ENCODE results near the gene PPP4R4. TPM values are rescaled to one million over a fixed set of nuclear protein-coding genes. Genes with fewer than 3 reads are reported as not detected.
A peak's percentile ranks its signal among the peaks of the same experiment; 100 is the strongest.

Gene PPP4R4, protein sequence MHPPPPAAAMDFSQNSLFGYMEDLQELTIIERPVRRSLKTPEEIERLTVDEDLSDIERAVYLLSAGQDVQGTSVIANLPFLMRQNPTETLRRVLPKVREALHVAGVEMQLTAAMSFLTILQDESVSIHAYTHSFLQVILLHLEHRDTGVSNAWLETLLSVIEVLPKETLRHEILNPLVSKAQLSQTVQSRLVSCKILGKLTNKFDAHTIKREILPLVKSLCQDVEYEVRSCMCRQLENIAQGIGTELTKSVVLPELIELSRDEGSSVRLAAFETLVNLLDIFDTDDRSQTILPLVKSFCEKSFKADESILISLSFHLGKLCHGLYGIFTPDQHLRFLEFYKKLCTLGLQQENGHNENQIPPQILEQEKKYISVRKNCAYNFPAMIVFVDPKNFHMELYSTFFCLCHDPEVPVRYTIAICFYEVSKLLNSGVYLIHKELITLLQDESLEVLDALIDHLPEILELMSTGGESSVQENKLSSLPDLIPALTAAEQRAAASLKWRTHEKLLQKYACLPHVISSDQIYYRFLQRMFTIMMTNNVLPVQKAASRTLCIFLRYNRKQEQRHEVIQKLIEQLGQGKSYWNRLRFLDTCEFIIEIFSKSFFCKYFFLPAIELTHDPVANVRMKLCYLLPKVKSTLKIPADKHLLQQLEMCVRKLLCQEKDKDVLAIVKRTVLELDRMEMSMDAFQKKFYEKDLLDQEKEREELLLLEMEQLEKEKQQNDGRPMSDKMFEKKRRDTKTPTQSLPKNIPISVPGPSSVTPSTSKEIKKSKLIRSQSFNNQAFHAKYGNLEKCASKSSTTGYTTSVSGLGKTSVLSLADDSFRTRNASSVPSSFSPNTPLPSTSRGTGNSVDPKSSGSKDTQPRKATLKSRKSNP
- total RNA-seq (2022) (0.66 and 0.91 TPM in 2 replicates), Bru-seq, nascent RNA (percentile 38 among the genes with signal in this experiment), BruChase-seq, experiment 1, labeled RNA remaining after a 6-hour chase (percentile 27 among the genes with signal in this experiment), BruChase-seq, experiment 2, labeled RNA remaining after a 2-hour chase (percentile 41 among the genes with signal in this experiment)
- long read RNA-seq, result 0 reads

DNA sequence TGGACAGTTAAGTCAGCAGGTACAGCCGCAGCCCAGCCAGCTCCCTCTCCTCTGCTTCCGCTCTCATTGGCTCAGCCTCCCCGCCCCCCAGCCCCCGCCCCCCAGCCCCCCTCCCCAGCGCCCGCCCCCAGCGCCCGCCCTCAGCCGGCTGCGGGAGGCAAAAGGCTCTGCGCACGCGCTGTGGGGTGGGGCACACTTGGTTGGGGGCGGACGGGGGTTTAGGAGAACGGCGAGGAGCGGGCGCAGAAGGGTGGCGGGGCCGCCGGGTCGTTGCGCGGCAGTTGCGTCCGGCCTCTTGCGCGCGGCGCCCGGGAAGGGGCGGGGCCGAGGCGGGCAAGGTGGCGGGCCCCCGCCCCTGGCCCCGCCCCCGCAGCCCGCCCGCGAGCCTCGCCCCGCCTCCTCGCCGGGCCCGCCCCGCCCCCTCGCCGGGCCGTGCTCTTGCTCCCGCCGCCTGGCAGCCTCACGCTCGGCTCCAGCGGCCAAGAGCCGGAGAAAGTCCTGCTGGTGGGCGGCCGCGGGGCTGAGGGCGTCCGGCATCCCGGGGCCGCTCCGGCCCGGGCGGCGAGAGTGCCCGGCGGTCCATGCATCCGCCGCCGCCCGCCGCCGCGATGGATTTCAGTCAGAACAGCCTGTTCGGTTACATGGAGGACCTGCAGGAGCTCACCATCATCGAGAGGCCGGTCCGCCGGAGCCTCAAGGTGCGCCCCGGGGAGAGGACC lies at the start of gene PPP4R4:
Gene PPP4R4, plus strand, starts transcription at position 438 of the 719 bp plus-strand sequence. Its CDS starts 144 bp downstream, at position 582.
- Mint-ChIP-seq H3K4me3 (ENCODE audit: unreplicated experiment) (peak within 1 kb of the TSS; percentile 69), H3K9me3 (ENCODE audit: unreplicated experiment) (no peaks in the 10 kb centered on the region), H3K27me3 (ENCODE audit: insufficient read depth, unreplicated experiment) (no peaks in the 10 kb centered on the region), H3K27ac (ENCODE audit: low read depth, unreplicated experiment) (no peak within 1 kb of the TSS), H3K36me3 (ENCODE audit: insufficient read depth, unreplicated experiment) (no peaks in the 10 kb centered on the region), H3K4me1 (ENCODE audit: insufficient read depth, unreplicated experiment) (peaks cover 25% of the 10 kb centered on the region)
- BruUV-seq (replicated peaks), result no TSS peak
- intact Hi-C loops (cut with micrococcal nuclease), result no loop called here
- peak; percentile 71 for DNase-seq (ENCODE audit: unreplicated experiment)
- TF ChIP-seq, protein P1, sequence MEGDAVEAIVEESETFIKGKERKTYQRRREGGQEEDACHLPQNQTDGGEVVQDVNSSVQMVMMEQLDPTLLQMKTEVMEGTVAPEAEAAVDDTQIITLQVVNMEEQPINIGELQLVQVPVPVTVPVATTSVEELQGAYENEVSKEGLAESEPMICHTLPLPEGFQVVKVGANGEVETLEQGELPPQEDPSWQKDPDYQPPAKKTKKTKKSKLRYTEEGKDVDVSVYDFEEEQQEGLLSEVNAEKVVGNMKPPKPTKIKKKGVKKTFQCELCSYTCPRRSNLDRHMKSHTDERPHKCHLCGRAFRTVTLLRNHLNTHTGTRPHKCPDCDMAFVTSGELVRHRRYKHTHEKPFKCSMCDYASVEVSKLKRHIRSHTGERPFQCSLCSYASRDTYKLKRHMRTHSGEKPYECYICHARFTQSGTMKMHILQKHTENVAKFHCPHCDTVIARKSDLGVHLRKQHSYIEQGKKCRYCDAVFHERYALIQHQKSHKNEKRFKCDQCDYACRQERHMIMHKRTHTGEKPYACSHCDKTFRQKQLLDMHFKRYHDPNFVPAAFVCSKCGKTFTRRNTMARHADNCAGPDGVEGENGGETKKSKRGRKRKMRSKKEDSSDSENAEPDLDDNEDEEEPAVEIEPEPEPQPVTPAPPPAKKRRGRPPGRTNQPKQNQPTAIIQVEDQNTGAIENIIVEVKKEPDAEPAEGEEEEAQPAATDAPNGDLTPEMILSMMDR (IDR thresholded peaks at IDR 0.05; ENCODE audit: unreplicated experiment), result no peak
- ChIA-PET CTCF (interaction anchor here (0.6 to 2.2 kb wide), 4 partner anchors 38 to 1282 kb away, joined by 3 to 11 read pairs (median 3); no protein-coding TSS in a partner anchor), POLR2A (interaction anchor here (1.4 kb wide), 1 partner anchor 426 kb away, joined by 3 read pairs; no protein-coding TSS in a partner anchor)

DNA sequence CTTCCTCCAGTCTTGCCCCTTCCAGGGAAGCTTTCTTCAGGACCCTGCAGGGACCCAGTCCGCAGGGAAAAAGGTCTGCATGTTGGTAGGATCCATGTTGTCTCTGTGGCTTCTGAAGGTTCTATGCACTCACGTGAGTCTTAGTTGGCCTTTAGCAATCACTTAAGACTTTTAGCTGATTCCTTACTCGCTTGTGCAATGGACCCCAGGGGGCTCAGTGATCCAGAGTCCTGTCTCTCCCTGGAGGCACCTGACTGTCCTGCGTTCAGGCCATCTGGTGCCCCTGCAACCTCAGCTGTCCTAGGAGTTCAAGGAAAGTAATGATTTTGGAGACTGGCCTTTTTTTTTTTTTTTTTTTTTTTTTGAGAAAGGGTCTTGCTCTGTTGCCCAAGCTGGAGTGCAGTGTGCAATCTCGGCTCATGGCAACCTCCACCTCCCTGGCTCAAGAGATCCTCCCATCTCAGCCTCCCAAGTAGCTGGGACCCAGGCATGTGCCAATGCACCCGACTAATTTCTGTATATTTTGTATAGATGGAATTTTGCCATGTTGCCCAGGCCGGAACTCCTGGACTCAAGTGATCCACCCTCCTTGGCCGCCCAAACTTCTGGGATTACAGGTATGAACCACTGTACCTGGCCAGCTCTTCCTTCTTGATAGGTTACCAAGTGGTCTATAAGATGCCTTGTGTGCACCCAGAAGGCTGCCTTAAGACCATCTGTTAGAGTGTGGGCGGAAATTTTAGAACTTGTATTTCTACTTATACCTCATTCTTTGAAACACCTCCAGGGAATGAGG lies 49.3 kb upstream of the PPP4R4 start:
- TF ChIP-seq, protein P1 (IDR thresholded peaks at IDR 0.05; ENCODE audit: unreplicated experiment), result no peak
- Mint-ChIP-seq H3K4me3 (ENCODE audit: unreplicated experiment) (no peak overlapping the region), H3K27me3 (ENCODE audit: insufficient read depth, unreplicated experiment) (no peaks in the 10 kb centered on the region), H3K27ac (ENCODE audit: low read depth, unreplicated experiment) (no peak overlapping the region), H3K36me3 (ENCODE audit: insufficient read depth, unreplicated experiment) (peaks cover 6% of the 10 kb centered on the region), H3K4me1 (ENCODE audit: insufficient read depth, unreplicated experiment) (peaks cover 8% of the 10 kb centered on the region), H3K9me3 (ENCODE audit: unreplicated experiment) (peaks cover 8% of the 10 kb centered on the region)
- intact Hi-C loops (cut with micrococcal nuclease), result no loop called here
- CTCF ChIA-PET, result interaction anchor here (0.7 to 0.8 kb wide), 2 partner anchors 9 to 228 kb away, joined by 3 read pairs; no protein-coding TSS in a partner anchor
- no TSS peak for BruUV-seq (replicated peaks)
- POLR2A ChIA-PET, result no interaction called here
- no peak for DNase-seq (ENCODE audit: unreplicated experiment)

DNA sequence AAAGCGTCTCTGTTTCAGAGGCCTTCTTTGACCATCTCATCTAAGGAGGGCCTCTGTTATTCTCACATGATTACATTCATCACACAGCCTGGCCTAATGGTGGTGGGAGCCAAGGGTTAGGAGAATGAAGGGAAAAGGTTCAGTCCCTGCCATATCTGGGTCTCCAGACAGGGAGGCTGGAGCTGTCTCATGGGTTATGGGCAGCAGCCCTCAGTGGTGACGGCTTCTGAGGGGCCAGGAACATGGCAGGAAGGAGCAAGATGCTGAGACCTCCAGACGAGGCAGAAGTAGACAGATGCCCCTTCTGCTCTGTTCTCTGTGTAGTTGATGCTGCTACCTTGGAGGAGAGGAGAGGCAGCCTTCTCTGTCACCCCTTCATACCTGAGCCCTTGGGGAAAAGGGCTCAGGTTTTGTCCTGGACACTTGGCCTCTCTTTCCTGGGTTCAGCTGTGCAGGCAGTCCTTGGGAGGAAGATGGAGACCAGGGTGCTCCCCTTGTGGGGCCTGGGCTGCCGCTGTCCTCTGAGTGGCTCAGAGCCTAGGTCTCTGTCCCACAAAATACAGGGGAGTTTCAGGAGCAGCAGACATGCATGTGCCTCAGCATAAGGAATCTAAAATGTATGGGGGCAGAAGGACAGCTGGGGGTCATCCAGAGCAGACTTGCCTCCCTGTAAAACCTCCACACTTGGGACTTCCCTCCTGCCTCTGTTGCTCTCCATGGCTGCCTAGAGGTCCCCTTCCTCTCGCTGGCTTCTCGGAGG lies 48.3 kb upstream of the PPP4R4 start:
- TF ChIP-seq, protein P1 (IDR thresholded peaks at IDR 0.05; ENCODE audit: unreplicated experiment), result no peak
- H3K4me3 Mint-ChIP-seq (ENCODE audit: unreplicated experiment), result no peak overlapping the region
- no peak overlapping the region for H3K27ac Mint-ChIP-seq (ENCODE audit: low read depth, unreplicated experiment)
- BruUV-seq (replicated peaks), result no TSS peak
- no peaks in the 10 kb centered on the region for H3K27me3 Mint-ChIP-seq (ENCODE audit: insufficient read depth, unreplicated experiment)
- H3K9me3 Mint-ChIP-seq (ENCODE audit: unreplicated experiment), result peaks cover 3% of the 10 kb centered on the region
- no peak for DNase-seq (ENCODE audit: unreplicated experiment)
- CTCF ChIA-PET, result no interaction called here
- peaks cover 2% of the 10 kb centered on the region for H3K36me3 Mint-ChIP-seq (ENCODE audit: insufficient read depth, unreplicated experiment)
- intact Hi-C loops (cut with micrococcal nuclease), result no loop called here
- POLR2A ChIA-PET, result no interaction called here
- peaks cover 12% of the 10 kb centered on the region for H3K4me1 Mint-ChIP-seq (ENCODE audit: insufficient read depth, unreplicated experiment)

Data from MCF 10A (cell line).